Forelimb muscle (tissue), 1 donor: ENCODE measurements around the gene SHISAL1. TPM values are rescaled to one million over a fixed set of nuclear protein-coding genes. Genes with fewer than 3 reads are reported as not detected.

ENCODE experiments used
- DNase-seq: peaks from one replicate; pipeline ENCODE4 v3.0.0-alpha.2; 2013; ENCODE audit warnings: low read depth
- polyA plus RNA-seq: library from polyadenylated mRNA; unstranded; fragments of 120-200 nt; gene quantifications from one replicate; pipeline ENCODE4 v1.2.1, GENCODE V29; 2013; ENCODE audit not compliant: insufficient read length

Gene SHISAL1
- polyA plus RNA-seq, 1 donor, result 17.1 TPM

DNA sequence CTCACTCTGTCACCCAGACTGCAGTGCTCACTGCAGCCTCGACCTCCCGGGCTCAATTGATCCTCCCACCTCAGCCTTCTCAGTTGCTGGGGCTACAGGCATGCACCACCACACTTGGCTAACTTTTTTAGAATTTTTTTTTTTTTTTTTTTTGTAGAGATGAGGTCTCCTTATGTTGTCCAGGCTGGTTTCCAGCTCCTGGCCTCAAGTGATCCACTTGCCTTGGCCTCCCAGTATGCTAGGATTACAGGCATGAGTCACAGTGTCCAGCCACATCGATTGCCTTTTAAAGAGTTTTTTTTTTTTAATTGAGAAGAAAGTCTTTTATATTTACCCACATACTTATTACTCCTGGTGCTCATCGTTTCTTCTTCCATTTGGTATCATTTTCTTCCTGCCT, 102.0 kb downstream of the SHISAL1 start:
- DNase-seq, result no peak

DNA sequence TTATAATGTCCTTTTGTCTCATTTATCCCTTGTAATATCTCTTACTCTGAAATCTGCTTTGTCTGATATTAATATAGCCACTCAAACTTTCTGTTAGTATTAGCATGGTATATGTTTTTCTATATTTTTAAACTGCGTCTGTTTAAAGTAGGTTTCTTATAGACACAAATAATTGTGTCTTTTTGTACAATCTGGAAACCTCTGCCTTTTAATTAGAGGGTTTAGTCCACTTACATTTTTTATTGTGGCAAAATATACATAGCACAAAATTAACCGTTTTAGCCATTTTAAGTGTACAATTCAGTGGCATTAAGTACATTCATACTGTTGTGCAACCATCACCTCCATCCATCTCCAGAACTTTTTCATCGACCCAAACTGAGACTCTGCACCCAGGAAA, 103.4 kb downstream of the SHISAL1 start:
- DNase-seq, result no peak

DNA sequence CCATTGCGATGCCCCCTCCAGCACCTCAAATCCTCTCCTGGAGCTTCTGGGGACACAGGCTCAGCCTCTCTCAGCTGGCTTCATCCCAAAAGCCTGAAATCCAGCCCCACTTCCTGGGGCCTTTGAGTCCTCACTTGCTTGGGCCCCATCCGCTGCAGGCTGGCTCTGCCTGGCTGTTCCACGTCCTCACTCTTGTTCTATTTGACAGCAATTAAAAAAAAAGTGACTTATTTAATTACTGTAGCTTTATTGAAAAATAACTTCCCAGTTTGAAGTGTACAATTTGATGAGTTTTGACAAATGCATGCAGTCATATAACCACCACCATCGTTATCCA, 104.8 kb downstream of the SHISAL1 start:
- DNase-seq, result no peak

DNA sequence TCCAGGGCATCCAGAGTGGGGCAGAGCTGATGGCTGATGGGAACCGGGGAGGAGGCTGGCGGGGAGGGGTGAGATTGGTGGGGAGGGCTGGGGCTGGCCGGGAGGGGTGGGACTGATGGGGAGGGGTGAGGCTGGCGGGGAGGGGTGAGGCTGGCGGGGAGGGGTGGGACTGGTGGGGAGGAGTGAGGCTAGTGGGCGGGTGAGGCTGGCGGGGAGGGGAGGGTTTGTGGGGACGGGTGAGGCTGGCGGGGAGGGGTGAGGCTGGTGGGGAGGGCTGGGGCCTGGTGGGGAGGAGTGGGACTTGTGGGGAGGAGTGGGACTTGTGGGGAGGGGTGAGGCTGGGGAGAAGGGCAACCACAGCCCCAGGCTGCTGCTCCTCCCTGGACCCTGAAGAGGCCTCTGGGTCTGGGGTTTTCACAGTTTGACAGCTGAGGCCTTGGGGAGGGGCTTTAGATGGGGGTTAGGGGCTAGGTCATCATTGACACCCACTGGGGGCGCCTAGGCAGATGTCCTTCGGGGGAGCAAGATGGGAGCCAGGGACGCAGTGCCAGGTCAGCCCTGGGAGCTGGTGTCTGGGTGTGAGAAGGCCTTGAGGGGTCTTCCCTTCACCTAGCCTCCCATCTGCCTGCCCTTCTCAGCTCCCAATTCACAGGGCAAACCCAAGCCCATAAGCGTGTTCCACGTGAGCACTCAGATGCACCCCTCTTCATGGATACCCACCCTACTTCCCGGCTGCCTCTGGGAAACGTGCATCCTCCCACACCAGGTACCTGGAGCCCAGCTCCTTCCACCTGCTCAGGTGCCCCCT, 105.4 kb downstream of the SHISAL1 start:
- DNase-seq, result no peak

DNA sequence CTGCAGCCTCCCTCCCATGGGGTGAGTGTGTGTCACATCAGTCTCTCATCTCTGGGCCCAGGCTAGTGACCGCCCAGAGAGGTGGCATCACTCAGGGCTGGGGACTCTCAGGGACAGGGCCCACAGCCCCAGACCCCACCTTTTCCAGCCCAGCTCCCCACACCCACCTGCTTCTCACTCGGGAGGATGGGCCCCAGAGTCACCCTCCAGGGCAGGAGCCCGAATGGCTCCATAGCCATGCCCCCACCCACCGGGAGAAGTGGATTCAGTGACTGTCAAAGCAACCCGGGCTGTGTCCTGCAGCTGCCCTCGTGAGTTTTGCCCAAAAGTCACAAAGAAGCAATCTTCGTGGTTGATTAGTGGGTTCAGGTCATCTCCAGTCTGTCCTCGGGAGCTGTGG, 106.1 kb downstream of the SHISAL1 start:
- no peak for DNase-seq

DNA sequence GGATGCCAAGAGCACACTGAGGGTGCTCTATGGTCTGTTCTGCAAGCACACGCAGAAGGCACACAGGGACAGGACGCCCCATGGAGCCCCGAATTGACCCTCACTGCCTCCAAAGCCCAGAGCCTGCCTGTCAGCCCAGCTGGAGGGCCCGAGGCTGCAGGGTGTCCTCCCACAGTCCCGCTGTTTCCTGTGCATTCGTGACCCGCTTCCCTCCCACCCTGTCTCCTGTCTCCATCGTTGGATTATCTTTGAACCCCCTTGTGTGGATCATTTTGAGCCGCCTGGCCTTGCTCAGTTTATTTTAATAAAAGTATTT, 106.5 kb downstream of the SHISAL1 start:
- DNase-seq, result no peak

DNA sequence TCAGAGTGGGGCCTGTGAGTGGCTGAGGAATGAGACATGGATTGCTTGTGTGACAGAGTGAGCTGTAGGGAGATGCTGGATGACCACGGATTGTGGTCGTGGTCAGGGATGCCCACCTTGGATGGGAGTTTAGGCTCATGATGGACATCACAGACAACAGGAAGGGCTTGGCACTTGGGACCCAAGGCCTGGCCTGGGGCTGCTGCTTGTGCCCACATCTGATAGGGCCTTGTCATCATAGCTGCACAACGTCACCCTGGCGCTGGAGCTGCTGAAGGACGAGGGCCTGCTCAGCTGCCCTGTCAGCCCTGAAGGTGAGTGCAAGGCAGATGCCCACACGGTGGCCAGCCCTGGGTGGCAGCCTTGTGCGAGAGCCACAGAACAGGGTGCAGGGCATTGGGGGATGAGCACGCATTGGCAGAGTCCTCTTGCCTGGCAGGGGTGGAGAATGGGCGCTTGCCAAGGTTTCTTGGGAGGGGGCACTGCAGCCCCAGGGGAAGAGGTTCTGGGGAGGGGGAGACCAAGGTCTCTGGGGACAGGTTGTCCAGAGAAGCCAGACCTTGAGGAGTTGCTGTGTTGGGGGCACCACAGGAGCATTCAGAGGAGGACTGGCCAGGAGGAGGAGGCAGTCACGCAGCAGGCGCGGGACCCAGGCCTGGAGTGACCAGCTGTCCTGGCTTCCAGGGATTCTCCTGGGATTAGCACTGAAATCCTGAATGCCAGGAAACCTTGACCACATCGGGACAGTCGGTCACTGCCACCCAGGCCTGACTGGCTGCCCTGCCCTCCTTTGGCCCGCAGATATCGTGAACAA, 107.0 kb downstream of the SHISAL1 start:
- DNase-seq, result no peak

DNA sequence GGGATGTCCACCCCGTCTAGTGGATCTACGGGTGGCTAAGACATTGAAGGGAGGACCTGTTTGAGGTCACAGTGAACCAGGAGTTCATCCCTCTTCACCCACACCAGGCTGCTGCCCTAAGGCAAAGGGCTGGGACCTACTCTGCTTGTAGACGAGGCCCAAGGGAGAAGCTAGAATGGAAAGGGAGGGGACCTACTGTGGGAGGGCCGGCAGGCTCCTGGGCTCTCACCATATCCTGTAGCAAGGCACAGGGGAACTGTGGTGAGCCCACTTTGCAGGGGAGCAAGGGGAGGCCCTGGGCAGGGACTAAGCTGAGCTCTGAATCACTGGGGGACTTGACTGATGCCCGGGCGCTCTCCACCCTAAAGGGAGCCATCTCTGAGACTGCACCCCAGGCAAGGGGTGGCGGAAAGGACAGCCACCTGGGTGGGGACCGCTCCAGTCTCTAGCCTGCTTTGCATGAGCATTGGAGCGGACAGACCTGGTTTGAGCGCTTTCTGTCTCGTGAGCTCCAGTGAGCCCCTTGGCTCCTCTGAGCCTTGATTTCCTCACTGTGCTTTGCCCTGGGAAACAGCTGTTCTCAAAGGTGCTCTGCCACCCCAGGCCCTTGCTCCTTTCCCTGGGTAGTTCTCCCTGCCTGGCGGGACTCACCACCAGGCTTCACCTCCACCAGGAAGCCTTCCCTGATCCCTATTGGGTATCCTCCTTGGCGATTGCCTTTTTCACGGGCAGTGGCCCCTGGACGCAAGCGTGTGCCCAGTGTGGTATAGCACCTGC, 107.8 kb downstream of the SHISAL1 start:
- no peak for DNase-seq

DNA sequence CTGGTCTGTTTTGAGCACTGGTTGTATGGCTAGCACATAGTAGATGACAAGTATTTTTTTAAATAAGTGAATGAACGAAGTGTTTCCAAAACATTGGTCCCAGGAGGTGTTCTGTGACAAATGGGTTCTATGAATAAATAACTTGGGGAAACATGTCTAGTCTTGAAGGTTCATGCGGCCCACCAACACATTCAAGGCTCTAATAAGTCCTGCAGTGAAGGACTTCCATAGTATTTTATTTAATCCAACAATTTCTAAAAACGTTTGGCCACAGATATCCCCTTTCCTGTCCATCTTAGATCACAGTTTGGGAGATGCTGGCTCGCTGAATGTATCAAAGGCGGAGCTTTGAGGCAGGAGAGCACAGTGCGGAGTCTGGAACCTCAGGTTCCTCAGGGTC, 109.5 kb downstream of the SHISAL1 start:
- no peak for DNase-seq

DNA sequence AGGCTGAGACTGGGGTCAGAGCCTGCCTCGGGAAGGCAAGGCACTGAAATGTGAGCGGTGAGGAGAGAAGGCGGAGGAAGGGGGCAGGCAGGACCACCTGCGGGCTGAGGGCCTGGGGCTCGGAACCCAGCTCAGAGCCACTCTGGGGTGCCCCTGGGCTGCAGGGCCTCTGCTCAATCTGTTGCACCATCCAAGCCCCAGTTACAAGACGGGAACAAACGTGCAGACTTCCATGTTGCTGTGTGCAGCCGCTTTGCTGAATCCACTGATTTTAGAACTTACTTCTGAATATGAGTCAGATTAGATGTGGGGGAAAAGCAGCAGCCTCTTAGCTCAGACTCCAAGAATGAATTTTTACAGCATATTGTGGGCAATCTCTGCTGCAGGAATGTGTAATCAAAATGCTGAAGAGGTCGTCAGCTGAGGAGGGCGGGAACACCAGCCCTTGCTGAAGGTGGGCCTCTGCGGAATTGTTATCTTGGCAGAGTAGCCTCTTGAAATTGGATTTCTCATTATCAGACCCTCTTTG, 110.4 kb downstream of the SHISAL1 start:
- DNase-seq, result no peak

DNA sequence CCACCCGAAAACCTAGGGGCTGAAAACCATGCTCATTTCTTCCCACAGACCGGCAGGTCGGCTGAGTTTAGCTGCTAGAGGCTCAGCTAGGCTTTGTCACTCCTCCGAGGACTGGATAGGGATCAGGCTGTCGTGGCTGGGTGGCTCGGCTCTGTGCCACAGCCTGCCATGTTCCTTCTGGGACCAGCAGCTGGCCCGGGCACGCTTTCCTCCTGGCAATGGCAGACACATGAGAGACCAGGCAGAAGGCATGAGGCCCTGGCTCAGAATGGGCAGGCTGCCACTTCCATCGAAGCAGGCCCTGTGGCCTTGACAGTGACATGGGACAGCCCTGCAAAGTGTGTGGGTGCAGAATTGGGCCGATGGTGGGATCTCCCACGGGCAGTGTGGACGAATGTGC, 111.1 kb downstream of the SHISAL1 start:
- no peak for DNase-seq

DNA sequence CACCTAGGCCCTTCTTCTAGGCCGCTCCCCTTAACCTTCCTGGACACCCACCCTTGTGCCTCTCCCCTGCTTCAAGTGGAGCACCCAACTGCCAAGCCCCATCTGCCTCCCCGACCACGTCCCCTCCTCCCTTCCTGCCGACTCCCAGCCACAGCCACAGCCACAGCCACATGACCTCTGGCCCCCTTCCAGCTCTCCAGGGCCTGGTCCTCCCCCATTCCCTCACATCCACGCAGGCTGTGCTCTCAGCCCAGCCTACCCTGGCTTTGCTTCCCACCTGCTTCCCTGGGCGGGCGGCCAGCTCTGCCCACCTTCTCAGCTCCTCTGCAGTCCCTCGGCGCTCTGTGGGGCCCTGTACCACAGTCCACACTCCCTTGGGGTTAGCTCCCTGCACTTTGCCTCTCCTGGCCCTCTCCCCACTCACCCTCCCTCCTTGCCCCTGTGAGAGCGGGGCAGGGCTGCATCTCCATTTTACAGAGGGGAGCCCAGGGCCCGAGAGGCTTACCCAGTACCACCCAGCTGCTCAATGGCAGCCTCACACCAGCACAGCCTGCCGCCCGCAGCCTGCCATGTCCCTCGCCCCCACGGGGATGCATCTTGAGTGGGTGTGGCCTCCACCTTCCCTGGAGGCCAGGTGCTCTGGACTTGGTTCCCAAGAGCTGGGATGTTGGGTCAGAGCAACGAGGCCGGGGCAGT, 111.7 kb downstream of the SHISAL1 start:
- DNase-seq, result no peak

DNA sequence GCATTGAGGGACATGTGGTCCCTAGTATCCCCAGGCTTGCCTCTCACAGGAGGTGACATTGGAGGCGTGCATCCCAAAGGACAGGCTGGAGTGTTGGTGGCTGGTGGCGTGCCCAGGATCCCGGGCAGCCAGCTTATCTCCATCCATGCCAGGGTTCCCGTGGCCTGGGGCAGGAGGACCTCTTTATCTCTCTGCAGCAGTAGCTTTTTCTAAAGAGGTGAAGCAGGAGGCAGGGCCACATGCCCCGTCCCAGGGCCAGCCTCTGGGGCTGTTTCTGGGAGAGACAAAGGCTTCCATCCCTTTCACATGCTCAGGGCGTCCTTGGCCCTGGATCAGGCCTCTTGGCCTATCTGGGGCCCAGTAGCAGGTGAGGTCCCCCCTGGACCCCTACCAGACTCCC, 112.3 kb downstream of the SHISAL1 start:
- no peak for DNase-seq

DNA sequence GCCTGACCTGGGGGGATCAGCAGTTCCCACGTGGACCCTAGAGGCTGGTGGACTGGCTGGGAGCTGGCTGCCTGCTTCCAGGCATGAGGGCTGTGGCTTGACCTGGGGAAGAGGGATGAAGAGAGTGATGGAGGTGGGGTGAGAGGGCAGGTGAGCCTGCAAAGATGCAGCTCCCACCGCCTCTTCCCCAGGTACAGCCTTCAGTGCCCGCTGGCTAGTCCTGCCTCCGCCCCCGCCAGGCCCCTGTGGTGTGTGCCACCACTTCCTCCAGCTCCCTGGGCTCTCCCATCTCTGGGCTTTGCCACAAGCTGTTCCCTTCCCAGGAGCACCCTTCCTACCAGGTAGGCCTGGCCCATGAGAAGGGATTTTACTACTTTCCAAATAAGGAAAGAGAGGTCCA, 112.9 kb downstream of the SHISAL1 start:
- DNase-seq, result no peak

DNA sequence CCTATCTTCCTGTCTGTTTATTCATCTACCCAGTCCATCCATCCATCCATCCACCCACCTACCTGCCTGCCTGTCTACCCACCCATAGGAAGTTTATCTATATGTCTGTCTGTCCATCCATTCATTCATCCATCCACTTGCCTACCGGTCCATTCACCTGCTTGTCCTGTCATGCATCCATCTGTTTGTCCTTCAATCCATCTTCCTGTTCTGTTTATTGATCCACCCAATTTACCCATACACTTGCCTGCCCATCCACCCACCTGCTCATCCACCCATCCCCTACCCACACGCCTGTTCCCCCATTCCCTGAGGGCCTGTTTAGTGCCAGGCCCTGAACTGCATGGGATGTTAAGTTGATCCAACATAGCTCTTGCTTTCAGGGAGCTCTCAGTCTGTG, 113.6 kb downstream of the SHISAL1 start:
- DNase-seq, result no peak

DNA sequence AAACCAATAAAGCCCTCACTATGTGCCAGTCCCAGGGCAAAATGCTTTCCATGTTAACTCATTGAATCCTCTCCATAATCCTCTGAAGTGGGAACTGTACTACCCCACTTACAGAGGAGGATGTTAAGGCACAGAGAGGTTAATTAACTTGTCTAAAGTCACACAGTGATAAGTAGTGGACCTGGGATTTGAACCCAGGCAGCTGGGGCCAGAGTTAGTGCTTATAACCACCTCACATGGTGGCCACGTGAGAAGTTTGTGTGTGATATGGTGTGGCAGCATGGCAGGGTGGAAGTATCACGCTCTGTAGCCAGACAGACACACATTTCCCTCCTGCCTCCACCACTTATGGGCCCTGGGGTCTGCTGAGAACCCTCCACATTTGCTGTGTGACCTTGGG, 115.5 kb downstream of the SHISAL1 start:
- no peak for DNase-seq

DNA sequence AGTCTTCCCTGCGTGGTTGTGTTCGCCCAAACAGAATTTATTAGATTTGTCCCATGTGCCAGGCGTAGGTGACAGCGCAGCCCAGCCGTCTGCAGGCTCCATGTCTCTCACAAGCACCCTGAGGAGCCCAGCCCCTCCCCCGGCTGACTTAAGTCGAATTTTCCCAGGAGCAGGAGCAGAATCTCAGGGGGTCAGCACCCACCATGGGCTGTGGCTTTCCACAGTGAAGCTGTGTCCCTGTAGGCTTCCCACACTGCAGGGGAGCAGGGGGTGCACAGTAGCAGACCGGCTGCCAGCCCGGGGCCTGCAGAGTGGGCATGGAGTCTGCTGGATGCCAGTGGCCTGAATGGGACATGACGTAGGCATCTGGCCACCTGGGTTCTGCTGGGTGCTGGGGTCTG, 116.0 kb downstream of the SHISAL1 start:
- no peak for DNase-seq

DNA sequence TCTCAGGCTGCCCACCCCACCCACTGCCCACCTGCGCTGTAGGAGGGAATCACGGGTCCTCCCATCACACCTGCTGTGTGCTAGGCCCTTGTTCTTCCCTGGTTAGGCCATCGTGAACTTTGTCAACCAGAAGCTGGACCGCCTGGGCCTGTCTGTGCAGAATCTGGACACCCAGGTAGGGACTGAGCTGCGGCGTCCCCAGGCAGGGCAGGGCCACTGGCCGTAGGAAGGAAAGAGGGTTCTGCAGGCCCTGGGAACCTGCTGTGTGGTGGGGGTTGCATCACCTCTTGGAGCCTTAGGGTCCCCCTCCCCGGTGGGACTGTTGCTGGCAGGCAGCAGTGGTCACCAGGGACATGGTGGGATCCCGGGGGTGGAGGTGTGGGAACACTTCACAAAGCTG, 116.5 kb downstream of the SHISAL1 start:
- DNase-seq, result no peak

DNA sequence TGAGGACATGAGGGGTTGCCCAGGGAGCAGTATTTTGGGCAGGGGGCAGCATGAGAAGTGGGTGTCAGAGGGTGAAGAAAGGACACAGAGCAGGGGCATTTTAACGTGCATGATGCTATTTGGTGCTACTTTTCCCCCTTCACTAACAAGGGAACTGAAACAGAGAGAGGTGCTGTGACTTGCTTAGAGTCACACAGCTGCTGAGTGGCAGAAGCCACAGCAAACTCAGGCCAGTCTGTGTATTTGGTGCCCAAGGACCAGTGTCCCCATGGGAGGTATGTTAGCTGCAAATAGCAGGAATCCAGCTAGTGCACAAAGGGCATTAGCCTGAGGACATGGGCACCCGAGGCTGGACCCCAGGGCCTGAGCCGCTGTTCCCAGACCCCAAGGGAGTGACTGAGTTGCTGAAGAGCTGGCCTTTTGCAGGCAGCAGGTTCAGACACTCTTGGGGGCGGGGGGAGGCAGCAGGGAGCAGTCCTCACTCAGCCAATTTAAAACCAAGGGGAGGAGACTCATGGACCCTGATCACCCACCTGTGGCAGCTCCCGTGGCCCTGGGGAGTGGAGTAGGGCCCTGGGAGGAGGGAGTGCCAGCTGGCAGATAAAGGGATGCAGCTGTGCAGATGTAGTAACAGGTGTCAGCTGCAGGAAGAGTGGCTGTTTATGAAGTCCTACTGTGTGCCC, 117.4 kb downstream of the SHISAL1 start:
- no peak for DNase-seq

DNA sequence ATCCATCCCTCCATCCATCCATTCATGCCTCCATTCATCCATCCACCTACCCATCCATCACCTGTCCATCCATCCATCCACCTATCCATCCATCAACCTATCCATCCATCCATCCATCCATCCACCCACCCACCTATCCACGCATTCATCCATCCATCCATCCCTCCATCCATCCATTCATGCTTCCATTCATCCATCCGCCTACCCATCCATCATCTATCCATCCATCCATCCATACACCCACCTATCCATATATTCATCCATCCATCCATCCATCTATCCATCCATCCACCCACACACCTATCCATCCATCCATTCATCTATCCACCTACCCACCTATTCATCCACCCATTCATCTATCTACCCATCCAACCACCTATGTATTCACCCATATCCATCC, 118.2 kb downstream of the SHISAL1 start:
- DNase-seq, result no peak
